T-helper 2 cell treated with Interferon-gamma antibody and Interleukin-4, amounts not matched to agents 5 μg/mL and 100 μg/mL, for 36 hours (primary cell): ENCODE data around the gene IL22RA2.

ENCODE experiments used
- DNase-seq: peaks from one replicate; pipeline ENCODE4 v3.0.0; 2021; ENCODE audit warnings: low spot score
- H3K27ac Mint-ChIP-seq: one replicate; pipeline ENCODE4 v1.8.0; 2021; ENCODE audit warnings: mild to moderate bottlenecking, mixed read lengths
- H3K27me3 Mint-ChIP-seq: one replicate; pipeline ENCODE4 v1.8.0; 2021; ENCODE audit warnings: low read depth, mixed read lengths
- H3K36me3 Mint-ChIP-seq: one replicate; pipeline ENCODE4 v1.8.0; 2021; ENCODE audit warnings: low read depth, mixed read lengths
- H3K4me1 Mint-ChIP-seq: one replicate; pipeline ENCODE4 v1.8.0; 2021; ENCODE audit warnings: low read depth, mixed read lengths
- H3K4me3 Mint-ChIP-seq: one replicate; pipeline ENCODE4 v1.8.0; 2022; ENCODE audit warnings: mild to moderate bottlenecking, moderate library complexity, mixed read lengths
- H3K9me3 Mint-ChIP-seq: one replicate; pipeline ENCODE4 v1.8.0; 2021; ENCODE audit warnings: mixed read lengths

The IL22RA2 gene

GRCh38 chr6:137148306-137149034 is 25.0 kb downstream of the IL22RA2 start:
- Mint-ChIP-seq H3K36me3 (peaks cover 7% of the 10 kb centered on the region), H3K9me3 (peaks cover 23% of the 10 kb centered on the region), H3K4me1 (peaks cover 5% of the 10 kb centered on the region), H3K4me3 (no peak overlapping the region), H3K27me3 (peaks cover 28% of the 10 kb centered on the region), H3K27ac (no peak overlapping the region)
- no peak for DNase-seq

GRCh38 chr6:137147195-137147594 is 26.2 kb downstream of the IL22RA2 start:
- Mint-ChIP-seq H3K4me3 (no peak overlapping the region), H3K36me3 (peaks cover 6% of the 10 kb centered on the region), H3K9me3 (peaks cover 13% of the 10 kb centered on the region), H3K27me3 (peaks cover 30% of the 10 kb centered on the region), H3K4me1 (peaks cover 5% of the 10 kb centered on the region), H3K27ac (no peak overlapping the region)
- DNase-seq: no peak

- no peak for DNase-seq
- Mint-ChIP-seq H3K27me3 (peaks cover 28% of the 10 kb centered on the region), H3K27ac (no peak overlapping the region), H3K4me1 (peaks cover 3% of the 10 kb centered on the region), H3K4me3 (no peak overlapping the region), H3K36me3 (peaks cover 4% of the 10 kb centered on the region), H3K9me3 (peaks cover 4% of the 10 kb centered on the region)
Measured at GRCh38 chr6:137146206-137146605, 27.2 kb downstream of the IL22RA2 start.

GRCh38 chr6:137145421-137145820 is 28.0 kb downstream of the IL22RA2 start:
- Mint-ChIP-seq H3K4me1 (peaks cover 3% of the 10 kb centered on the region), H3K27me3 (peaks cover 24% of the 10 kb centered on the region), H3K9me3 (no peaks in the 10 kb centered on the region), H3K27ac (no peak overlapping the region), H3K4me3 (no peak overlapping the region), H3K36me3 (no peaks in the 10 kb centered on the region)
- no peak for DNase-seq

GRCh38 chr6:137136065-137136464 is 37.4 kb downstream of the IL22RA2 start:
- Mint-ChIP-seq H3K4me1 (peaks cover 2% of the 10 kb centered on the region), H3K4me3 (no peak overlapping the region), H3K9me3 (peaks cover 20% of the 10 kb centered on the region), H3K27ac (no peak overlapping the region), H3K36me3 (peaks cover 6% of the 10 kb centered on the region), H3K27me3 (peaks cover 49% of the 10 kb centered on the region)
- no peak for DNase-seq

GRCh38 chr6:137134483-137134882 is 39.0 kb downstream of the IL22RA2 start:
- H3K4me1 Mint-ChIP-seq: peaks cover 2% of the 10 kb centered on the region
- H3K4me3 Mint-ChIP-seq: no peak overlapping the region
- peaks cover 6% of the 10 kb centered on the region for H3K36me3 Mint-ChIP-seq
- H3K27me3 Mint-ChIP-seq: peaks cover 48% of the 10 kb centered on the region
- no peak for DNase-seq
- no peak overlapping the region for H3K27ac Mint-ChIP-seq
- H3K9me3 Mint-ChIP-seq: peaks cover 20% of the 10 kb centered on the region

GRCh38 chr6:137133122-137133521 is 40.3 kb downstream of the IL22RA2 start:
- H3K36me3 Mint-ChIP-seq: peaks cover 6% of the 10 kb centered on the region
- peaks cover 44% of the 10 kb centered on the region for H3K27me3 Mint-ChIP-seq

GRCh38 chr6:137126875-137127485 is 46.5 kb downstream of the IL22RA2 start:
- Mint-ChIP-seq H3K27me3 (peaks cover 19% of the 10 kb centered on the region), H3K9me3 (peaks cover 9% of the 10 kb centered on the region), H3K27ac (no peak overlapping the region), H3K4me3 (no peak overlapping the region), H3K36me3 (no peaks in the 10 kb centered on the region), H3K4me1 (no peaks in the 10 kb centered on the region)
- DNase-seq: no peak

More at GRCh38 chr6:137133122-137133521, 40.3 kb downstream of the IL22RA2 start:
- Mint-ChIP-seq H3K4me3 (no peak overlapping the region), H3K4me1 (peaks cover 2% of the 10 kb centered on the region), H3K9me3 (peaks cover 29% of the 10 kb centered on the region), H3K27ac (no peak overlapping the region)
- DNase-seq: no peak

- H3K9me3 Mint-ChIP-seq: peaks cover under 1% of the 10 kb centered on the region
- H3K27ac Mint-ChIP-seq: no peak overlapping the region
- peaks cover 3% of the 10 kb centered on the region for H3K4me1 Mint-ChIP-seq
- H3K27me3 Mint-ChIP-seq: peaks cover 8% of the 10 kb centered on the region
- no peaks in the 10 kb centered on the region for H3K36me3 Mint-ChIP-seq
- no peak for DNase-seq
- H3K4me3 Mint-ChIP-seq: no peak overlapping the region
Measured at GRCh38 chr6:137123078-137123477, 50.4 kb downstream of the IL22RA2 start.

- H3K27ac Mint-ChIP-seq: no peak overlapping the region
Measured at GRCh38 chr6:137122612-137123011, 50.8 kb downstream of the IL22RA2 start.

GRCh38 chr6:137121401-137121997 is 51.9 kb downstream of the IL22RA2 start:
- no peak for DNase-seq
- peaks cover 4% of the 10 kb centered on the region for H3K9me3 Mint-ChIP-seq
- H3K27me3 Mint-ChIP-seq: peaks cover 8% of the 10 kb centered on the region
- H3K27ac Mint-ChIP-seq: no peak overlapping the region
- peaks cover 3% of the 10 kb centered on the region for H3K4me1 Mint-ChIP-seq
- no peak overlapping the region for H3K4me3 Mint-ChIP-seq
- no peaks in the 10 kb centered on the region for H3K36me3 Mint-ChIP-seq

More at GRCh38 chr6:137122612-137123011, 50.8 kb downstream of the IL22RA2 start:
- no peak for DNase-seq
- H3K36me3 Mint-ChIP-seq: no peaks in the 10 kb centered on the region
- no peak overlapping the region for H3K4me3 Mint-ChIP-seq
- H3K9me3 Mint-ChIP-seq: peaks cover 4% of the 10 kb centered on the region
- H3K27me3 Mint-ChIP-seq: peaks cover 8% of the 10 kb centered on the region
- peaks cover 3% of the 10 kb centered on the region for H3K4me1 Mint-ChIP-seq

- peaks cover 4% of the 10 kb centered on the region for H3K9me3 Mint-ChIP-seq
- no peak overlapping the region for H3K27ac Mint-ChIP-seq
- peaks cover 5% of the 10 kb centered on the region for H3K27me3 Mint-ChIP-seq
- peaks cover 3% of the 10 kb centered on the region for H3K4me1 Mint-ChIP-seq
- H3K36me3 Mint-ChIP-seq: no peaks in the 10 kb centered on the region
- no peak overlapping the region for H3K4me3 Mint-ChIP-seq
- DNase-seq: no peak
Measured at GRCh38 chr6:137120748-137121147, 52.7 kb downstream of the IL22RA2 start.

- H3K36me3 Mint-ChIP-seq: no peaks in the 10 kb centered on the region
- DNase-seq: no peak
- H3K9me3 Mint-ChIP-seq: peaks cover 4% of the 10 kb centered on the region
- H3K4me3 Mint-ChIP-seq: no peak overlapping the region
- H3K27me3 Mint-ChIP-seq: peaks cover 7% of the 10 kb centered on the region
- H3K27ac Mint-ChIP-seq: no peak overlapping the region
- H3K4me1 Mint-ChIP-seq: peaks cover 3% of the 10 kb centered on the region
Measured at GRCh38 chr6:137119196-137120104, 54.0 kb downstream of the IL22RA2 start.
